ENCODE results near the gene MYOT. TPM values are rescaled to one million over a fixed set of nuclear protein-coding genes. Genes with fewer than 3 reads are reported as not detected.

Gene MYOT
- total and polyA plus RNA-seq, 10 of the 15 experiments (the other 5 are each of a cell fraction or from before 2014, with no cell fraction given), result 0.15 to 1.5 (median 0.53) TPM; not detected in 5

- ChIA-PET RAD21 (ENCODE audit: unreplicated experiment) (no interaction called here), SMC1A (ENCODE audit: uncharacterized antibody, unreplicated experiment) (no interaction called here), CTCF (interaction anchor here (1.0 to 1.2 kb wide), 2 partner anchors 116 to 144 kb away, joined by 3 read pairs; no protein-coding TSS in a partner anchor), POLR2A (no interaction called here)
- no peak for FAIRE-seq
- H3K27ac ChIP-seq (ENCODE audit: control insufficient read depth, insufficient read depth), result no peak overlapping the region
- no peak overlapping the region for H2AFZ ChIP-seq (ENCODE audit: control insufficient read depth, low read depth, low read length)
- no peaks in the 10 kb centered on the region for H3K9me3 ChIP-seq (replicated peaks; ENCODE audit: control insufficient read depth, insufficient read depth, low read length)
- H3K4me3 ChIP-seq, result no peak overlapping the region
- no peaks in the 10 kb centered on the region for H3K36me3 ChIP-seq (ENCODE audit: control insufficient read depth in 2 of 2, insufficient read depth in 2 of 2, low read length in 1 of 2)
- no TSS peak for BruUV-seq (replicated peaks)
- H3K79me2 ChIP-seq (ENCODE audit: control insufficient read depth, insufficient read depth, low read length), result no peaks in the 10 kb centered on the region
- TF ChIP-seq, protein P1, sequence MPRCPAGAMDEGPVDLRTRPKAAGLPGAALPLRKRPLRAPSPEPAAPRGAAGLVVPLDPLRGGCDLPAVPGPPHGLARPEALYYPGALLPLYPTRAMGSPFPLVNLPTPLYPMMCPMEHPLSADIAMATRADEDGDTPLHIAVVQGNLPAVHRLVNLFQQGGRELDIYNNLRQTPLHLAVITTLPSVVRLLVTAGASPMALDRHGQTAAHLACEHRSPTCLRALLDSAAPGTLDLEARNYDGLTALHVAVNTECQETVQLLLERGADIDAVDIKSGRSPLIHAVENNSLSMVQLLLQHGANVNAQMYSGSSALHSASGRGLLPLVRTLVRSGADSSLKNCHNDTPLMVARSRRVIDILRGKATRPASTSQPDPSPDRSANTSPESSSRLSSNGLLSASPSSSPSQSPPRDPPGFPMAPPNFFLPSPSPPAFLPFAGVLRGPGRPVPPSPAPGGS (IDR thresholded peaks at IDR 0.05; ENCODE audit: borderline replicate concordance, insufficient read depth, low read depth, low read length, poor library complexity, severe bottlenecking), result no peak
- TF ChIP-seq DPF2 (IDR thresholded peaks at IDR 0.05), result no peak
- TF ChIP-seq CHD4 (IDR thresholded peaks at IDR 0.05), result no peak
- no peak for TF ChIP-seq USF2 (IDR thresholded peaks at IDR 0.05; ENCODE audit: borderline replicate concordance, low read depth, low read length)
- TF ChIP-seq FOXK2 (IDR thresholded peaks at IDR 0.05), result no peak
- TF ChIP-seq YY1 (IDR thresholded peaks at IDR 0.05; ENCODE audit: low read depth, low read length), result no peak
- no peak for TF ChIP-seq SUZ12 (IDR thresholded peaks at IDR 0.05; ENCODE audit: unreplicated experiment)
- no peak for TF ChIP-seq BCL11A (IDR thresholded peaks at IDR 0.05; ENCODE audit: low read depth, low read length)
- no peak for TF ChIP-seq CHD1 (IDR thresholded peaks at IDR 0.05; ENCODE audit: low read depth, low read length)
- no peak for TF ChIP-seq ZBED1 (IDR thresholded peaks at IDR 0.05; ENCODE audit: borderline replicate concordance)
- TF ChIP-seq HDAC2 (IDR thresholded peaks at IDR 0.05), result no peak
- TF ChIP-seq LARP7 (IDR thresholded peaks at IDR 0.05), result no peak
- TF ChIP-seq ZNF24 (IDR thresholded peaks at IDR 0.05), result no peak
- TF ChIP-seq, protein P2, sequence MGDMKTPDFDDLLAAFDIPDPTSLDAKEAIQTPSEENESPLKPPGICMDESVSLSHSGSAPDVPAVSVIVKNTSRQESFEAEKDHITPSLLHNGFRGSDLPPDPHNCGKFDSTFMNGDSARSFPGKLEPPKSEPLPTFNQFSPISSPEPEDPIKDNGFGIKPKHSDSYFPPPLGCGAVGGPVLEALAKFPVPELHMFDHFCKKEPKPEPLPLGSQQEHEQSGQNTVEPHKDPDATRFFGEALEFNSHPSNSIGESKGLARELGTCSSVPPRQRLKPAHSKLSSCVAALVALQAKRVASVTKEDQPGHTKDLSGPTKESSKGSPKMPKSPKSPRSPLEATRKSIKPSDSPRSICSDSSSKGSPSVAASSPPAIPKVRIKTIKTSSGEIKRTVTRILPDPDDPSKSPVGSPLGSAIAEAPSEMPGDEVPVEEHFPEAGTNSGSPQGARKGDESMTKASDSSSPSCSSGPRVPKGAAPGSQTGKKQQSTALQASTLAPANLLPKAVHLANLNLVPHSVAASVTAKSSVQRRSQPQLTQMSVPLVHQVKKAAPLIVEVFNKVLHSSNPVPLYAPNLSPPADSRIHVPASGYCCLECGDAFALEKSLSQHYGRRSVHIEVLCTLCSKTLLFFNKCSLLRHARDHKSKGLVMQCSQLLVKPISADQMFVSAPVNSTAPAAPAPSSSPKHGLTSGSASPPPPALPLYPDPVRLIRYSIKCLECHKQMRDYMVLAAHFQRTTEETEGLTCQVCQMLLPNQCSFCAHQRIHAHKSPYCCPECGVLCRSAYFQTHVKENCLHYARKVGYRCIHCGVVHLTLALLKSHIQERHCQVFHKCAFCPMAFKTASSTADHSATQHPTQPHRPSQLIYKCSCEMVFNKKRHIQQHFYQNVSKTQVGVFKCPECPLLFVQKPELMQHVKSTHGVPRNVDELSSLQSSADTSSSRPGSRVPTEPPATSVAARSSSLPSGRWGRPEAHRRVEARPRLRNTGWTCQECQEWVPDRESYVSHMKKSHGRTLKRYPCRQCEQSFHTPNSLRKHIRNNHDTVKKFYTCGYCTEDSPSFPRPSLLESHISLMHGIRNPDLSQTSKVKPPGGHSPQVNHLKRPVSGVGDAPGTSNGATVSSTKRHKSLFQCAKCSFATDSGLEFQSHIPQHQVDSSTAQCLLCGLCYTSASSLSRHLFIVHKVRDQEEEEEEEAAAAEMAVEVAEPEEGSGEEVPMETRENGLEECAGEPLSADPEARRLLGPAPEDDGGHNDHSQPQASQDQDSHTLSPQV (IDR thresholded peaks at IDR 0.05), result no peak
- TF ChIP-seq EP300 (IDR thresholded peaks at IDR 0.05; ENCODE audit: borderline replicate concordance in 1 of 2, control insufficient read depth in 1 of 2, low read depth in 2 of 2, low read length in 2 of 2), result no peak
- H3K9ac ChIP-seq (ENCODE audit: control insufficient read depth, insufficient read depth, low read length), result no peak overlapping the region
- no peaks in the 10 kb centered on the region for H3K27me3 ChIP-seq (replicated peaks in 1 of 2; ENCODE audit: control insufficient read depth in 2 of 2, insufficient read depth in 2 of 2, low read length in 1 of 2)
- in situ Hi-C loops (cut with MboI), result no loop called here
- intact Hi-C loops (cut with micrococcal nuclease; ENCODE audit: unreplicated experiment), result no loop called here
- peaks cover 16% of the 10 kb centered on the region for H3K4me1 ChIP-seq (ENCODE audit: control insufficient read depth, insufficient read depth, low read length)
- DNase-seq (ENCODE audit: low read depth, low spot score), result no peak
- no peaks in the 10 kb centered on the region for H4K20me1 ChIP-seq (ENCODE audit: control insufficient read depth, insufficient read depth)
- no peak overlapping the region for H3K4me2 ChIP-seq (ENCODE audit: control insufficient read depth, insufficient read depth)
- ATAC-seq, result no peak
Observed at GRCh38 chr5:137894586-137894985, 26.9 kb downstream of the MYOT start.
